A673 (cell line): ENCODE results near the gene TIMM9. TPM values are rescaled to one million over a fixed set of nuclear protein-coding genes. Genes with fewer than 3 reads are reported as not detected.

Experiments used
- BruUV-seq: library from RNA; stranded (reverse); fragments of 400-500 nt; replicated peaks from 2 replicates; lab custom pipeline; 2021; lab: Mats Ljungman, UMichigan
- CTCF ChIA-PET: fragments of 300-600 bp; sonication (Branson Sonifier 250); formaldehyde crosslinking; loops from one replicate; lab custom pipeline; 2022; ENCODE audit warnings: antibody characterized with exemption; lab: Charles Lee
- POLR2A ChIA-PET: fragments of 300-600 bp; sonication (Branson Sonifier 250); formaldehyde crosslinking; loops from one replicate; lab custom pipeline; 2022; ENCODE audit warnings: antibody characterized with exemption; ENCODE audit not compliant: low non-redundant PET; lab: Charles Lee
- DNase-seq: peaks from one replicate; pipeline ENCODE4 v3.0.0-alpha.2; 2015; ENCODE audit warnings: low spot score
- H3K27ac ChIP-seq: fragments of 200-600 bp; sonication (generic); 2 replicates; pipeline ENCODE4 v1.5.1; 2016; ENCODE audit warnings: mixed run types, low read depth, mild to moderate bottlenecking, mixed read lengths, antibody characterized with exemption, low read length; ENCODE audit not compliant: poor library complexity, severe bottlenecking
- H3K27me3 ChIP-seq: fragments of 200-600 bp; sonication (generic); replicated peaks from 2 replicates; pipeline ENCODE4 v1.6.1; 2017; ENCODE audit warnings: mixed run types, low read depth, mild to moderate bottlenecking, mixed read lengths, antibody characterized with exemption, low read length; ENCODE audit not compliant: insufficient read depth, poor library complexity
- H3K36me3 ChIP-seq: fragments of 200-600 bp; sonication (generic); 2 replicates; pipeline ENCODE4 v1.6.1; 2016; ENCODE audit warnings: mixed run types, mild to moderate bottlenecking, mixed read lengths, antibody characterized with exemption, low read length; ENCODE audit not compliant: insufficient read depth, poor library complexity, severe bottlenecking
- H3K4me1 ChIP-seq: fragments of 200-600 bp; sonication (generic); 2 replicates; pipeline ENCODE4 v1.6.1; 2017; ENCODE audit warnings: mixed run types, mild to moderate bottlenecking, mixed read lengths, antibody characterized with exemption, low read length; ENCODE audit not compliant: insufficient read depth, poor library complexity, severe bottlenecking
- H3K4me3 ChIP-seq: fragments of 200-600 bp; sonication (generic); 2 replicates; pipeline ENCODE4 v1.5.1; 2016; ENCODE audit warnings: low read depth, mixed run types, mild to moderate bottlenecking, mixed read lengths, low read length; ENCODE audit not compliant: poor library complexity, severe bottlenecking
- H3K9me3 ChIP-seq: fragments of 200-600 bp; sonication (generic); 2 replicates; pipeline ENCODE4 v1.6.1; 2016; ENCODE audit warnings: mixed run types, low read depth, mild to moderate bottlenecking, mixed read lengths, antibody characterized with exemption, low read length; ENCODE audit not compliant: poor library complexity, severe bottlenecking
- EZH2 ChIP-seq: fragments of 200-600 bp; sonication (generic); IDR thresholded peaks from 2 replicates; pipeline ENCODE4 v1.6.1; 2017; ENCODE audit warnings: borderline replicate concordance, low read depth, mild to moderate bottlenecking, mixed read lengths, antibody characterized with exemption, low read length; ENCODE audit not compliant: poor library complexity, severe bottlenecking
- intact Hi-C: fragments of 100-400 bp; cut with micrococcal nuclease; formaldehyde crosslinking; loops from one replicate; pipeline ENCODE4 v1.10.0; 2022; ENCODE audit not compliant: unreplicated experiment
- total RNA-seq: library from RNA; stranded (reverse); gene quantifications from 2 replicates; pipeline ENCODE4 v1.2.3, GENCODE V29; 2021
- TF ChIP-seq, protein P1 (sequence below): fragments of 300-800, 200-600 bp; sonication (generic); conservative IDR thresholded peaks from 2 replicates; pipeline ENCODE4 v1.5.1; 2017; ENCODE audit warnings: low read depth, mild to moderate bottlenecking, antibody characterized with exemption, low read length, moderate library complexity, mixed read lengths

Gene TIMM9
- total RNA-seq, 1 experiment from 2014 or later: 65.7 TPM

DNA sequence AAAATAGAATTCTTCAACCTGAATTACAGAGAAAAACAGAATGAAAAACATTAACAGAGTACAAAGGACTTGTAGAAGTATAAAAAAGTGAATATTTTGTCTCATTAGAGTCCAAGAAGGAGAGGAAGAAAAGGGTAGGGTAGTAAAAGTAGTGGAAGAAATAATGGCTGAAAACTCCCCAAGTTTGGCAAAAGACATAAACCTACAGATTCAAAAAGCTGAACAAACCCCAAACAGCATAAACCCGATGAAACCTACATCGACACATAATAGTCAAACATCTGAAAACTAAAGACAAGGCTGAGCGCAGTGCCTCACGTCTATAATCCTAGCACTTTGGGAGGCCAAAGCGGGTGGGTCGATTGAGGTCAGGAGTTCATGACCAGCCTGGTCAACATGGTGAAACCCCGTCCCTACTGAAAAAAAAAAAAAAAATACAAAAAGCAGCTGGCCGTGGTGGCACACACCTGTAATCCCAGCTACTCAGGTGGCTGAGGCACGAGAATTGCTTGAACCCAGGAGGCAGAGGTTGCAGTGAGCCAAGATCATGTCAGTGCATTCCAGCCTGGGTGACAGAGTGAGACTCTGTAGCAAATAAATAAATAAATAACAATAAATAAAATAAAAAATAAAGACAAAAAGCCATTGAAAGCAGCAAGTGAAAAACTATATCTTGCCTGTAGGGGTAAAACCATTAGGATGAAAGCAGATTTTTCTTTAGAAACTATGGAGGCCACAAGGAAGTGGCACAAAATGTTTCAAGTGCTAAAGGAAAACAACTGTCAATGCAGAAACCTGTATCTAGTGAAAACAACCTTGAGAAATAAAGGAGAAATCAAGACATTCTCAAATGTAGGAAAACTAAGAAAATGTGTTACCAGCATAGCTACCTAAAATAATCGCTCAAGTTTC lies 11.4 kb downstream of the TIMM9 start:
- POLR2A ChIA-PET: no interaction called here
- intact Hi-C loops: no loop called here
- Histone ChIP-seq H3K4me1 (no peaks in the 10 kb centered on the region), H3K9me3 (peaks cover 8% of the 10 kb centered on the region), H3K27ac (no peak overlapping the region), H3K27me3 (no peaks in the 10 kb centered on the region), H3K4me3 (no peak overlapping the region), H3K36me3 (peaks cover 41% of the 10 kb centered on the region)
- CTCF ChIA-PET: interaction anchor here (0.6 kb wide), 1 partner anchor 142 kb away, joined by 3 read pairs; no protein-coding TSS in a partner anchor
- BruUV-seq: no TSS peak
- TF ChIP-seq EZH2: no peak
- TF ChIP-seq, protein P1, sequence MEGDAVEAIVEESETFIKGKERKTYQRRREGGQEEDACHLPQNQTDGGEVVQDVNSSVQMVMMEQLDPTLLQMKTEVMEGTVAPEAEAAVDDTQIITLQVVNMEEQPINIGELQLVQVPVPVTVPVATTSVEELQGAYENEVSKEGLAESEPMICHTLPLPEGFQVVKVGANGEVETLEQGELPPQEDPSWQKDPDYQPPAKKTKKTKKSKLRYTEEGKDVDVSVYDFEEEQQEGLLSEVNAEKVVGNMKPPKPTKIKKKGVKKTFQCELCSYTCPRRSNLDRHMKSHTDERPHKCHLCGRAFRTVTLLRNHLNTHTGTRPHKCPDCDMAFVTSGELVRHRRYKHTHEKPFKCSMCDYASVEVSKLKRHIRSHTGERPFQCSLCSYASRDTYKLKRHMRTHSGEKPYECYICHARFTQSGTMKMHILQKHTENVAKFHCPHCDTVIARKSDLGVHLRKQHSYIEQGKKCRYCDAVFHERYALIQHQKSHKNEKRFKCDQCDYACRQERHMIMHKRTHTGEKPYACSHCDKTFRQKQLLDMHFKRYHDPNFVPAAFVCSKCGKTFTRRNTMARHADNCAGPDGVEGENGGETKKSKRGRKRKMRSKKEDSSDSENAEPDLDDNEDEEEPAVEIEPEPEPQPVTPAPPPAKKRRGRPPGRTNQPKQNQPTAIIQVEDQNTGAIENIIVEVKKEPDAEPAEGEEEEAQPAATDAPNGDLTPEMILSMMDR: no peak
- no peak for DNase-seq

DNA sequence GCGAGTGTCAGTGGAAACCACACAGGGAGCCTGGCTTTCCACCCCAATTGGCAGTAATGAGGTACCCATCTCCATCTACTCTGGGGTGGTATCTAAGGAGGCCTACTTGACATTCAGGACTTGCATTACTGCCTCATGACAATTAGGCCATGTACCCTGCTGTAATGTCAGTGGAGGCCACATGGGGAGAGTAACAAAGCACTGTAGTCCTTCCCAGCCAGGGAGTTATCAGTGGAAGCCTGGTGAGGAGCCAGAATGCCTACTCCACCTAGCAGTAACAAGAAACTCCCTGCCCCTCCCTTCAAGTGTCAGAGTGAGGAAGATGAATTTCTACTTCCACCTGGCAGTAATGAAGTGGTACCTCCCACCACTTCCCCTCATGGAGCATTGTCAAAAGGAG lies 12.5 kb downstream of the TIMM9 start:
- ChIA-PET POLR2A (no interaction called here), CTCF (no interaction called here)
- no peak for DNase-seq
- BruUV-seq: no TSS peak
- TF ChIP-seq EZH2: no peak
- TF ChIP-seq, protein P1: no peak
- Histone ChIP-seq H3K4me1 (no peaks in the 10 kb centered on the region), H3K4me3 (no peak overlapping the region), H3K9me3 (peaks cover 8% of the 10 kb centered on the region), H3K27ac (no peak overlapping the region), H3K27me3 (no peaks in the 10 kb centered on the region), H3K36me3 (peaks cover 50% of the 10 kb centered on the region)
- intact Hi-C loops: no loop called here

DNA sequence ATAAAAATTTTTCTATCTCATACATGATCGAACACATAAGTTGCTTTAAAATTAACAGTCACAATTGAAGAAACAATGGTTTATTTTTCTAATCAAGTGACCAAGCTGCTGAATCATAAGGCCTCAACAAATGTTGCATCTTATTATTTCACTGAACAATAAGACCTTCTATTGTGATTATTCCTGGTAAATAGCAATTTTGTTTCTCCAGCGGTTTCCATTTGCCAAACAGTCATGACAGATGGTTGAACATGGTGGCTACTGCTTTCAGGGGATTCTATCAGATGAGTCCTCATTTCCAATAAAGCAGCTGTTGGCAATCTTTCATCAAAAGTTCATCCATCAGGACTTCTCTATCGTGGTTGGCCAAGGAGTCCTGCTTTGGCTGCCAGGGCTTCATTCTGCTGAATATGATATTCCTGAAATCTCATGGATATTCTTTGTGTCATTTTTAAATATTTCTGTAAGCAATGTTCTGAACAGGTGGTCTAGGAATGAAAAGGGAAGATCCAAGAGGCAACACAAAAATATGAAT lies 18.6 kb downstream of the TIMM9 start:
- intact Hi-C loops: no loop called here
- ChIA-PET CTCF (no interaction called here), POLR2A (no interaction called here)
- no peaks in the 10 kb centered on the region for H3K27me3 ChIP-seq
- no peak for TF ChIP-seq EZH2
- TF ChIP-seq, protein P1: no peak
- TSS peak; percentile 29 for BruUV-seq
- H3K4me1 ChIP-seq: no peaks in the 10 kb centered on the region
- no peak overlapping the region for H3K4me3 ChIP-seq
- H3K36me3 ChIP-seq: peaks cover 48% of the 10 kb centered on the region
- no peaks in the 10 kb centered on the region for H3K9me3 ChIP-seq
- DNase-seq: no peak
- no peak overlapping the region for H3K27ac ChIP-seq
